Astrocyte of the spinal cord (primary cell): ENCODE measurements around the gene MLLT6.

Experiments
- DNase-seq: peaks from one replicate; pipeline ENCODE4 v3.0.0; 2011; ENCODE audit warnings: low read depth, low spot score
- H3K4me3 ChIP-seq: 2 replicates; pipeline ENCODE4 v1.5.1; 2011; ENCODE audit warnings: low read depth, mild to moderate bottlenecking, low read length, moderate library complexity
- in situ Hi-C: cut with HindIII; loops from 2 replicates; pipeline ENCODE4 v1.10.0; 2017; ENCODE audit warnings: low sequenced_read_pairs
- TF ChIP-seq, protein P1 (sequence below): IDR thresholded peaks from 2 replicates; pipeline ENCODE4 v1.5.1; 2012; ENCODE audit warnings: low read depth, mild to moderate bottlenecking, low read length, inconsistent platforms

The MLLT6 gene

GRCh38 chr17:38729368-38729885 is 24.4 kb downstream of the MLLT6 start:
- DNase-seq = no peak
- in situ Hi-C loops = no loop called here
- H3K4me3 ChIP-seq = peak overlapping the region; percentile 43
- TF ChIP-seq, protein P1, sequence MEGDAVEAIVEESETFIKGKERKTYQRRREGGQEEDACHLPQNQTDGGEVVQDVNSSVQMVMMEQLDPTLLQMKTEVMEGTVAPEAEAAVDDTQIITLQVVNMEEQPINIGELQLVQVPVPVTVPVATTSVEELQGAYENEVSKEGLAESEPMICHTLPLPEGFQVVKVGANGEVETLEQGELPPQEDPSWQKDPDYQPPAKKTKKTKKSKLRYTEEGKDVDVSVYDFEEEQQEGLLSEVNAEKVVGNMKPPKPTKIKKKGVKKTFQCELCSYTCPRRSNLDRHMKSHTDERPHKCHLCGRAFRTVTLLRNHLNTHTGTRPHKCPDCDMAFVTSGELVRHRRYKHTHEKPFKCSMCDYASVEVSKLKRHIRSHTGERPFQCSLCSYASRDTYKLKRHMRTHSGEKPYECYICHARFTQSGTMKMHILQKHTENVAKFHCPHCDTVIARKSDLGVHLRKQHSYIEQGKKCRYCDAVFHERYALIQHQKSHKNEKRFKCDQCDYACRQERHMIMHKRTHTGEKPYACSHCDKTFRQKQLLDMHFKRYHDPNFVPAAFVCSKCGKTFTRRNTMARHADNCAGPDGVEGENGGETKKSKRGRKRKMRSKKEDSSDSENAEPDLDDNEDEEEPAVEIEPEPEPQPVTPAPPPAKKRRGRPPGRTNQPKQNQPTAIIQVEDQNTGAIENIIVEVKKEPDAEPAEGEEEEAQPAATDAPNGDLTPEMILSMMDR = no peak

DNA sequence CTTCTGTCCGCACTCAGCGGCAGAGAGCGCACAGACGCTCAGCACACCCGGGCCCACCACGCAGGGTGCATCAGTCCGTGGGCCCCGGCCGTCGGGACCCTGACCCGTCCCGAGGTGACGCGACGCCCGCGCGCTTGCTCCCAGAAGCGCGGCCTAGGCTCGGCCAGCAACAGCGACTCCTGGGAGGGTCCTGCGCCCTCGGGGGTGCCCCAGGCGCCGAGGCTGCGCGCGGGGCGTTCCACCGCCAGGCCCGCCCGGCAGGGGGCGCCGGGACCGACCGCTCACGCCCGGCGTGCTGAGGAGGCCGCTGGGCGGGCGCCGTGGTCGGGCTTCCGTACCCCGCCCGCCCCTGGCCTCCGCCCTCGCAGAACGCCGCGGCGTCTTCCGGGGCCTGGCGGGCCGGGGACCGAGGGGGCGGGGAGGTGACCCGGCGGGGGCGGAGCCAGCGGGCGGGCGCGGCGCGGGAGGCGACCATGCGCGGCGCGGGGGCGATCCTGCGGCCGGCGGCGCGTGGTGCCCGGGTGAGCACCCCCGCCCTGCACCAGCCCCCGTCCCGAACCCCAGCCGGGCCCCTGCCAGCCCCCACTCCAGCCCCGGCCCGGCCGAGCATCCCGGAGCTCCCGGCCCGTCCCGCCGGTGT is 24.9 kb downstream of the MLLT6 start, which contains the start of gene CISD3:
CISD3 (plus strand) TSS at position 456 of the 640 bp plus-strand sequence; CDS start at position 474, 18 bp downstream.
- H3K4me3 ChIP-seq = peak within 1 kb of the TSS; percentile 69
- TF ChIP-seq, protein P1 = peak; percentile 35
- in situ Hi-C loops = no loop called here
- DNase-seq = peak; percentile 72

- DNase-seq = peak; percentile 49
- TF ChIP-seq, protein P1 = no peak
- in situ Hi-C loops = no loop called here
- peak overlapping the region; percentile 69 for H3K4me3 ChIP-seq
These were observed 25.7 kb downstream of the MLLT6 start for GRCh38 chr17:38730526-38731379.

GRCh38 chr17:38731526-38732294 is 26.6 kb downstream of the MLLT6 start:
- no peak for DNase-seq
- TF ChIP-seq, protein P1 = no peak
- in situ Hi-C loops = no loop called here
- H3K4me3 ChIP-seq = no peak overlapping the region

DNA sequence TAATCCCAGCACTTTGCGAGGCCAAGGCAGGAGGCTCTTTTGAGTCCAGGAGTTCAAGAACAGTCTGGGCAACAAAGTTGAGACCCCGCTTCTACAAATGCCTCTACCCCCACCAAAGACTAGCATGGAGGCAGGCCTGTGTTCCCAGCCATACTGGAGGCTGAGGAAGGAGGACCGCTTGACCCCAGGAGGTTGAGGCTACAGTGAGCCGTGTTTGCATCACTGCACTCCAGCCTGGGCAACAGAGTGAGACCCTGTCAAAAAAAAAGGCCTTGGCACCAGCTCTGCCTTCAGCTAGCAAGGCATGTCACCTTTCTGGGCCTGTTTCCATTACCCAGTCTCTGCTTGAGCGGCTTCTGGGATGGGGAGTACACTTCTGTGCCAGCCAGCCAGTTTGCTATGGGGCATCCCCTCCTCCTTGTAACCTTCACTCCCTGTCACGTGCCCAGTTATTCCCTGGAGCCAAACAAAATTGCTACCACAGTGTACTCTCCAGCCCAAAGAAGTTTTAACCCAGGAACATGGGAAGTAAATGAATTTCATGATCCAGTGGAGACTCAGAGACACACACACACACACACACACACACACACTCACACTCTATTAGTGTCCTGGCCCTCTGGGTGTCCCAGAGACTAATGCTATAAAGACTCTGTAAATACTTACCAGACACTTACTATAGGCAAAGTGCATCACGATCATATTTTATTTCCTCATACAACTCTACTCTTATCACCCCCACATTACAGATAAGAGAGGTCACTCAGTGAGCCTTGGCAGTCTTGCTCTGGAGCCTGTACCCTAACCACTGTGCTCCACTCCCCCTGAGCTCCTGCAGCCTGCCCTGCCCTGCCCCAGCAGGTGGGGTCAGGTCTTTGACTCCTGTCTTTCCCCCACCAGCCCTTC is 27.6 kb downstream of the MLLT6 start:
- in situ Hi-C loops = no loop called here
- TF ChIP-seq, protein P1 = no peak
- DNase-seq = no peak
- no peak overlapping the region for H3K4me3 ChIP-seq
